Measurements from ENCODE around the gene HDAC1. TPM values are rescaled to one million over a fixed set of nuclear protein-coding genes. Genes with fewer than 3 reads are reported as not detected.

The HDAC1 gene
- total RNA-seq, 2 donors from 2014 or later = 21.8 to 28.0 TPM

DNA sequence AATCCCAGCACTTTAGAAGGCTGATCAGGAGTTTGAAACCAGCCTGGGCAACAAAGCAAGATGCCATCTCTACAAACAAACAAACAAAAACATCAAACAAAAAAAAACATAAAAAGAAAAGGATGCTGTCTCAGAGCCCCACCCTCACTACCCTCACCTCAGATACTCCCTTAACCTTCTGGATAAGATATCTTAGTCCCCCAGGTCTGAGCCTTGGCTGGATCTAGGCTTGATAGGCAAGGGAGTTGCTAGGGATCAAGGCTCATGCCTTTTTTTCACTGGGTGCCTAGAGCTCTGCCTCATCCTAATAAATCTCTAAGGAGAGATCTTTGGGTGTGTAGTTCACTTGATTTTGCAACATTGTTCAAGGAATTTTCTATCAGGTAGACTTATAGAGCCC is 7.4 kb downstream of the HDAC1 start:
- Histone ChIP-seq H3K36me3 (peaks cover 17% of the 10 kb centered on the region), H3K9me3 (no peaks in the 10 kb centered on the region), H3K4me3 (no peak overlapping the region), H3K27me3 (no peaks in the 10 kb centered on the region), H3K27ac (no peak overlapping the region), H3K4me1 (no peaks in the 10 kb centered on the region)
- DNase-seq (ENCODE audit: low spot score) = no peak
- TF ChIP-seq, protein P1, sequence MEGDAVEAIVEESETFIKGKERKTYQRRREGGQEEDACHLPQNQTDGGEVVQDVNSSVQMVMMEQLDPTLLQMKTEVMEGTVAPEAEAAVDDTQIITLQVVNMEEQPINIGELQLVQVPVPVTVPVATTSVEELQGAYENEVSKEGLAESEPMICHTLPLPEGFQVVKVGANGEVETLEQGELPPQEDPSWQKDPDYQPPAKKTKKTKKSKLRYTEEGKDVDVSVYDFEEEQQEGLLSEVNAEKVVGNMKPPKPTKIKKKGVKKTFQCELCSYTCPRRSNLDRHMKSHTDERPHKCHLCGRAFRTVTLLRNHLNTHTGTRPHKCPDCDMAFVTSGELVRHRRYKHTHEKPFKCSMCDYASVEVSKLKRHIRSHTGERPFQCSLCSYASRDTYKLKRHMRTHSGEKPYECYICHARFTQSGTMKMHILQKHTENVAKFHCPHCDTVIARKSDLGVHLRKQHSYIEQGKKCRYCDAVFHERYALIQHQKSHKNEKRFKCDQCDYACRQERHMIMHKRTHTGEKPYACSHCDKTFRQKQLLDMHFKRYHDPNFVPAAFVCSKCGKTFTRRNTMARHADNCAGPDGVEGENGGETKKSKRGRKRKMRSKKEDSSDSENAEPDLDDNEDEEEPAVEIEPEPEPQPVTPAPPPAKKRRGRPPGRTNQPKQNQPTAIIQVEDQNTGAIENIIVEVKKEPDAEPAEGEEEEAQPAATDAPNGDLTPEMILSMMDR (IDR thresholded peaks at IDR 0.05) = no peak

- Histone ChIP-seq H3K9me3 (peaks cover 0 to 4% of the 10 kb centered on the region in 2 donors), H3K4me1 (no peaks in the 10 kb centered on the region), H3K4me3 (no peak overlapping the region), H3K27ac (no peak overlapping the region), H3K36me3 (peaks cover 32% of the 10 kb centered on the region), H3K27me3 (no peaks in the 10 kb centered on the region)
- TF ChIP-seq, protein P1 (IDR thresholded peaks at IDR 0.05) = no peak
- DNase-seq (ENCODE audit: low spot score) = no peak
Observed at GRCh38 chr1:32303358-32303757, 11.5 kb downstream of the HDAC1 start.

- no peak for DNase-seq (ENCODE audit: low spot score)
- Histone ChIP-seq H3K27ac (no peak overlapping the region), H3K27me3 (no peaks in the 10 kb centered on the region), H3K4me3 (no peak overlapping the region), H3K36me3 (peaks cover 32% of the 10 kb centered on the region), H3K4me1 (no peaks in the 10 kb centered on the region), H3K9me3 (peaks cover 0 to 4% of the 10 kb centered on the region in 2 donors)
- TF ChIP-seq, protein P1 (IDR thresholded peaks at IDR 0.05) = no peak
Observed at GRCh38 chr1:32303997-32304622, 12.2 kb downstream of the HDAC1 start.

DNA sequence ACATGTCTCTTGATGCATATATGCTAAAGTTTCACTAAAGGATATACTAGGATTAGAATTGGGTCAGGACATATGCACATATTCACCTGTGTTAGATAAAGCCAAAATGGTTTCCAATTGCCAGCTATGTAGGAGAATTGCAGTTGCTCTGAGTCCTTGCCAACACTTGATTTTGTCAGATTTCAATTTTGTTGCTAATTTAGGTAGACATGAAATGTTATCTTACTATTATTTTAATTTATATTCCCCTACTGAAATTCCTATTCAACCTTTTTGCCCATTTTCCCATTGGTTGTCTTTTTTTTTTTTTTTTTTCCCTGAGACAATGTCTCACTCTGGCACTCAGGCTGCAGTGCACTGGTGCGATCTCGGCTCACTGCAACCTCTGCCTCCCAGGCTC is 13.4 kb downstream of the HDAC1 start:
- Histone ChIP-seq H3K4me1 (no peaks in the 10 kb centered on the region), H3K36me3 (peaks cover 32% of the 10 kb centered on the region)
- TF ChIP-seq, protein P1 (IDR thresholded peaks at IDR 0.05) = no peak

GRCh38 chr1:32307324-32307723 is 15.4 kb downstream of the HDAC1 start:
- H3K27ac ChIP-seq = no peak overlapping the region
- H3K4me3 ChIP-seq = no peak overlapping the region
- TF ChIP-seq, protein P1 (IDR thresholded peaks at IDR 0.05) = no peak
- no peak for DNase-seq (ENCODE audit: low spot score)
- H3K9me3 ChIP-seq = peaks cover 0 to 4% of the 10 kb centered on the region in 2 donors
- H3K27me3 ChIP-seq = no peaks in the 10 kb centered on the region
- no peaks in the 10 kb centered on the region for H3K4me1 ChIP-seq
- peaks cover 32% of the 10 kb centered on the region for H3K36me3 ChIP-seq

More for the DNA sequence above, 13.4 kb downstream of the HDAC1 start:
- H3K4me3 ChIP-seq = no peak overlapping the region
- H3K27me3 ChIP-seq = no peaks in the 10 kb centered on the region
- no peak for DNase-seq (ENCODE audit: low spot score)
- no peak overlapping the region for H3K27ac ChIP-seq
- peaks cover 0 to 4% of the 10 kb centered on the region in 2 donors for H3K9me3 ChIP-seq

DNA sequence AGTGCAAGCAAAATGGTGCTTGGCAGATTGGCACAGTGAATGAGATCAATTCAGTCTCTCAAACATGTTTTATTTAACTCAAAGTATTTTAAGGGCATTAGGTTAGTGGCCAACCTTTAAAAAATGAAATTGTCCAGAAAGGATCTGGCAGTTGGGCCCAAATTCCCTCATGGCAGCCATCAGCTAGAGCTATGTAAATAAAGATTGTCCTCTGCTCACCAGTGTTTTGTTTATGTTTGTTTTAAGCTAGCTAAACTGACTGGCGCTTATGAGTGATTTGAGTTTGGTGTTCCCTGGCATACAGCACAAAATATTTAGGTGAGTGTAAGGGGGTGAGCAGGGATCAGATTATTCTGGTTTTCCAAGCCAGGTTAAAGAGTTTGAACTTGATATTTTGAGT is 18.1 kb downstream of the HDAC1 start:
- H3K27me3 ChIP-seq = no peaks in the 10 kb centered on the region
- H3K36me3 ChIP-seq = peaks cover 8% of the 10 kb centered on the region
- no peaks in the 10 kb centered on the region for H3K4me1 ChIP-seq
- no peak overlapping the region for H3K4me3 ChIP-seq
- peaks cover 0 to 4% of the 10 kb centered on the region in 2 donors for H3K9me3 ChIP-seq
- no peak overlapping the region for H3K27ac ChIP-seq
- DNase-seq (ENCODE audit: low spot score) = no peak
- TF ChIP-seq, protein P1 (IDR thresholded peaks at IDR 0.05) = no peak
